Measurements from ENCODE around the gene DOCK4. TPM values are rescaled to one million over a fixed set of nuclear protein-coding genes. Genes with fewer than 3 reads are reported as not detected.

DOCK4 gene
- total and polyA plus RNA-seq, 4 donors = 7.2 to 48.9 (median 12.8) TPM

DNA sequence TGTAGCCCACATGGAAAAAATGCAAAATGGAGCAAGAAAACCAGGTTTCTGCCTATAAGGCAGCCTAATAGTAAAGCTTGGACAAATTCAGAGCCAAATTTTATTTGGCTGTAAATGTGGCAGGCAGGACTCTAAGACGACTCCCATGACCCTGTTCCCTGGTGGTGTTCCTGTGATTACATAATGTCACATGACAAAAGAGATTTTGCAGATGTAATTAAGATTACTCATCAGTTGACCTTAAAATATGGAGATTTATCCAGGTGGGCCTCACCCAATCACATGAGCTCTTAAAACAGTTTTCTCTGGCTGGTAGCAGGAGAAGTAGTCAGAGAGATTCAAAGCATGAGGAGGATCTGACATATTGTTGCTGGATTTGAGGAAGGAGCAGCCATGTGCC is 340.8 kb downstream of the DOCK4 start:
- TF ChIP-seq YY1 (IDR thresholded peaks at IDR 0.05) (no peak), HNF4A (conservative IDR thresholded peaks at IDR 0.05) (no peak), JUND (IDR thresholded peaks at IDR 0.05) (no peak), HNF4G (IDR thresholded peaks at IDR 0.05) (no peak), EGR1 (IDR thresholded peaks at IDR 0.05; ENCODE audit: low read depth in 2 of 2) (no peak), GABPA (IDR thresholded peaks at IDR 0.05 in 1 of 2, conservative IDR thresholded peaks at IDR 0.05 in 1 of 2) (no peak), FOXA1 (IDR thresholded peaks at IDR 0.05) (no peak), FOXA2 (IDR thresholded peaks at IDR 0.05) (no peak), RXRA (IDR thresholded peaks at IDR 0.05) (no peak), MAX (IDR thresholded peaks at IDR 0.05) (no peak), RAD21 (IDR thresholded peaks at IDR 0.05) (no peak), TAF1 (conservative IDR thresholded peaks at IDR 0.05) (no peak)
- TF ChIP-seq, protein P1, sequence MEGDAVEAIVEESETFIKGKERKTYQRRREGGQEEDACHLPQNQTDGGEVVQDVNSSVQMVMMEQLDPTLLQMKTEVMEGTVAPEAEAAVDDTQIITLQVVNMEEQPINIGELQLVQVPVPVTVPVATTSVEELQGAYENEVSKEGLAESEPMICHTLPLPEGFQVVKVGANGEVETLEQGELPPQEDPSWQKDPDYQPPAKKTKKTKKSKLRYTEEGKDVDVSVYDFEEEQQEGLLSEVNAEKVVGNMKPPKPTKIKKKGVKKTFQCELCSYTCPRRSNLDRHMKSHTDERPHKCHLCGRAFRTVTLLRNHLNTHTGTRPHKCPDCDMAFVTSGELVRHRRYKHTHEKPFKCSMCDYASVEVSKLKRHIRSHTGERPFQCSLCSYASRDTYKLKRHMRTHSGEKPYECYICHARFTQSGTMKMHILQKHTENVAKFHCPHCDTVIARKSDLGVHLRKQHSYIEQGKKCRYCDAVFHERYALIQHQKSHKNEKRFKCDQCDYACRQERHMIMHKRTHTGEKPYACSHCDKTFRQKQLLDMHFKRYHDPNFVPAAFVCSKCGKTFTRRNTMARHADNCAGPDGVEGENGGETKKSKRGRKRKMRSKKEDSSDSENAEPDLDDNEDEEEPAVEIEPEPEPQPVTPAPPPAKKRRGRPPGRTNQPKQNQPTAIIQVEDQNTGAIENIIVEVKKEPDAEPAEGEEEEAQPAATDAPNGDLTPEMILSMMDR (IDR thresholded peaks at IDR 0.05; ENCODE audit: low read depth, low read length, missing input control) = no peak
- TF ChIP-seq, protein P2, sequence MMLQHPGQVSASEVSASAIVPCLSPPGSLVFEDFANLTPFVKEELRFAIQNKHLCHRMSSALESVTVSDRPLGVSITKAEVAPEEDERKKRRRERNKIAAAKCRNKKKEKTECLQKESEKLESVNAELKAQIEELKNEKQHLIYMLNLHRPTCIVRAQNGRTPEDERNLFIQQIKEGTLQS (IDR thresholded peaks at IDR 0.05) = no peak

DNA sequence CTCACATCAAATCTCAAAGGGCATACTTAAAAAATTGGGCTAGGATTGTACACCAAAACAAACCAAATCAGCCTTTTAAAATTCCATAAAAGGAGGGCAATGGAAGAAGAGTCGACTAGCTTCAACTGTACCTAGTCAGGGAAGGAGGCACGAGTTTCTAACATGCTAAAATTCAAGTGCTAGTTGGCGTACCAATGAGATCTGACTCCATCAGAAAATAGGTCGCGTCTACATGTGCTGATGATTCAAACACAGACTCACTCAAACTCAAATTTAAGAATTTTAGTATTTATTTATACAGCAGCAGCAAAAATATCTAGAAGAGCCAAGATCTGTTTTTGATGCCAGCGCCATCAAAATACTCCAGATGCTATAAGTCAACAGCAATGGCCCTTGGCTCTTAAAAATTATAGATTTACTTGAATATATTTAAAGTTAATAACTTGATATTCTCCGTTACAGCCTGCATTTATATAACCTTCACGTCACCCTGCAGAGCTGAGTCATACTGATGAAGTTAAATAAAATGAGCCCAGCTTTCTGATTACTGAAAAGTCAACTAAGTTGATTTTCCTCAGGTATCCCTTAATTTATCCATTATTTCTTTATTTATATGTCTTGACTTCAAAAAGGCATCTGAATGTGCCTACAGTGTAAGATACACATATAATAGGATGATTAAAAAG is 341.8 kb downstream of the DOCK4 start:
- no peaks in the 10 kb centered on the region for H3K9me3 ChIP-seq (ENCODE audit: control insufficient read depth in 4 of 4, low read length in 3 of 4)

More for the DNA sequence above, 340.8 kb downstream of the DOCK4 start:
- Histone ChIP-seq H3K36me3 (ENCODE audit: control insufficient read depth in 4 of 4, insufficient read depth in 3 of 4, low read depth in 1 of 4, low read length in 3 of 4) (peaks cover 8 to 35% (median 24%) of the 10 kb centered on the region in 4 donors), H3K27me3 (ENCODE audit: control insufficient read depth in 4 of 4, insufficient read depth in 4 of 4, low read length in 3 of 4) (no peaks in the 10 kb centered on the region), H3K4me1 (ENCODE audit: control insufficient read depth in 4 of 4, insufficient read depth in 4 of 4, low read length in 3 of 4) (no peaks in the 10 kb centered on the region), H3K27ac (ENCODE audit: low read depth in 1 of 2, low read length in 2 of 2) (no peak overlapping the region), H3K9ac (ENCODE audit: low read depth in 1 of 2, low read length in 2 of 2) (no peak overlapping the region), H3K4me3 (ENCODE audit: low read depth in 1 of 3, low read length in 3 of 3) (no peak overlapping the region), H3K9me3 (ENCODE audit: control insufficient read depth in 4 of 4, low read length in 3 of 4) (no peaks in the 10 kb centered on the region)
- 53% methylated on average over 1 of the region's 1 CpG for WGBS
- DNase-seq (ENCODE audit: low spot score) = no peak

More for the DNA sequence above, 341.8 kb downstream of the DOCK4 start:
- Histone ChIP-seq H3K27ac (ENCODE audit: low read depth in 1 of 2, low read length in 2 of 2) (no peak overlapping the region), H3K4me3 (ENCODE audit: low read depth in 1 of 3, low read length in 3 of 3) (no peak overlapping the region), H3K27me3 (ENCODE audit: control insufficient read depth in 4 of 4, insufficient read depth in 4 of 4, low read length in 3 of 4) (no peaks in the 10 kb centered on the region), H3K9ac (ENCODE audit: low read depth in 1 of 2, low read length in 2 of 2) (no peak overlapping the region), H3K4me1 (ENCODE audit: control insufficient read depth in 4 of 4, insufficient read depth in 4 of 4, low read length in 3 of 4) (no peaks in the 10 kb centered on the region), H3K36me3 (ENCODE audit: control insufficient read depth in 4 of 4, insufficient read depth in 3 of 4, low read depth in 1 of 4, low read length in 3 of 4) (peaks cover 8 to 37% (median 30%) of the 10 kb centered on the region in 4 donors)
- WGBS = 93% methylated on average over 8 of the region's 8 CpGs
- no peak for TF ChIP-seq HNF4G (IDR thresholded peaks at IDR 0.05)
- TF ChIP-seq, protein P2 (IDR thresholded peaks at IDR 0.05) = no peak
- no peak for TF ChIP-seq ZBTB33 (IDR thresholded peaks at IDR 0.05)
- TF ChIP-seq FOXA1 (IDR thresholded peaks at IDR 0.05) = no peak
- no peak for TF ChIP-seq TAF1 (conservative IDR thresholded peaks at IDR 0.05)
- no peak for TF ChIP-seq RAD21 (IDR thresholded peaks at IDR 0.05)
- no peak for TF ChIP-seq GABPA (IDR thresholded peaks at IDR 0.05 in 1 of 2, conservative IDR thresholded peaks at IDR 0.05 in 1 of 2)
- TF ChIP-seq, protein P3, sequence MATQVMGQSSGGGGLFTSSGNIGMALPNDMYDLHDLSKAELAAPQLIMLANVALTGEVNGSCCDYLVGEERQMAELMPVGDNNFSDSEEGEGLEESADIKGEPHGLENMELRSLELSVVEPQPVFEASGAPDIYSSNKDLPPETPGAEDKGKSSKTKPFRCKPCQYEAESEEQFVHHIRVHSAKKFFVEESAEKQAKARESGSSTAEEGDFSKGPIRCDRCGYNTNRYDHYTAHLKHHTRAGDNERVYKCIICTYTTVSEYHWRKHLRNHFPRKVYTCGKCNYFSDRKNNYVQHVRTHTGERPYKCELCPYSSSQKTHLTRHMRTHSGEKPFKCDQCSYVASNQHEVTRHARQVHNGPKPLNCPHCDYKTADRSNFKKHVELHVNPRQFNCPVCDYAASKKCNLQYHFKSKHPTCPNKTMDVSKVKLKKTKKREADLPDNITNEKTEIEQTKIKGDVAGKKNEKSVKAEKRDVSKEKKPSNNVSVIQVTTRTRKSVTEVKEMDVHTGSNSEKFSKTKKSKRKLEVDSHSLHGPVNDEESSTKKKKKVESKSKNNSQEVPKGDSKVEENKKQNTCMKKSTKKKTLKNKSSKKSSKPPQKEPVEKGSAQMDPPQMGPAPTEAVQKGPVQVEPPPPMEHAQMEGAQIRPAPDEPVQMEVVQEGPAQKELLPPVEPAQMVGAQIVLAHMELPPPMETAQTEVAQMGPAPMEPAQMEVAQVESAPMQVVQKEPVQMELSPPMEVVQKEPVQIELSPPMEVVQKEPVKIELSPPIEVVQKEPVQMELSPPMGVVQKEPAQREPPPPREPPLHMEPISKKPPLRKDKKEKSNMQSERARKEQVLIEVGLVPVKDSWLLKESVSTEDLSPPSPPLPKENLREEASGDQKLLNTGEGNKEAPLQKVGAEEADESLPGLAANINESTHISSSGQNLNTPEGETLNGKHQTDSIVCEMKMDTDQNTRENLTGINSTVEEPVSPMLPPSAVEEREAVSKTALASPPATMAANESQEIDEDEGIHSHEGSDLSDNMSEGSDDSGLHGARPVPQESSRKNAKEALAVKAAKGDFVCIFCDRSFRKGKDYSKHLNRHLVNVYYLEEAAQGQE (IDR thresholded peaks at IDR 0.05) = no peak
- no peak for TF ChIP-seq FOXA2 (IDR thresholded peaks at IDR 0.05)
- TF ChIP-seq, protein P1 (IDR thresholded peaks at IDR 0.05; ENCODE audit: low read depth, low read length, missing input control) = no peak
- TF ChIP-seq MAX (IDR thresholded peaks at IDR 0.05) = no peak
- TF ChIP-seq NR2F2 (IDR thresholded peaks at IDR 0.05) = no peak
- no peak for TF ChIP-seq HNF4A (conservative IDR thresholded peaks at IDR 0.05)
- TF ChIP-seq EGR1 (IDR thresholded peaks at IDR 0.05; ENCODE audit: low read depth in 2 of 2) = no peak
- TF ChIP-seq JUND (IDR thresholded peaks at IDR 0.05) = no peak
- no peak for DNase-seq (ENCODE audit: low spot score)

Measured in liver (tissue), 9 donors.